Gastrocnemius medialis (tissue), 4 donors: ENCODE measurements around the gene GYG1. TPM values are rescaled to one million over a fixed set of nuclear protein-coding genes. Genes with fewer than 3 reads are reported as not detected.

Experiments
- ATAC-seq, 2 donors: fragments of 150-250 bp; one replicate each; pipeline ENCODE4 v1.9.1; 2016
- DNase-seq, 2 donors: peaks; one replicate each; pipeline ENCODE4 v3.0.0-alpha.2; 2019
- H3K27ac ChIP-seq, 4 donors: fragments of 200-600 bp; sonication (generic); 1 replicate in 1 of 4; 2 replicates in 3 of 4; pipeline ENCODE4 v1.5.1; 2016 to 2018; ENCODE audit warnings: mild to moderate bottlenecking in 2 of 4, moderate library complexity in 1 of 4
- H3K27me3 ChIP-seq, 3 donors: fragments of 200-600 bp; sonication (generic) in 2 of 3; 1 replicate in 1 of 3; 2 replicates in 2 of 3; pipeline versions ENCODE4 v1.5.1 to v1.6.0; 2016 to 2019; ENCODE audit warnings: mild to moderate bottlenecking in 1 of 3, moderate library complexity in 1 of 3
- H3K36me3 ChIP-seq, 2 donors: fragments of 200-600 bp; sonication (generic) in 1 of 2; one replicate each; pipeline ENCODE4 v1.5.1; 2017 to 2018
- H3K4me1 ChIP-seq, 2 donors: fragments of 200-600 bp; sonication (generic) in 1 of 2; one replicate each; pipeline ENCODE4 v1.5.1; 2016 to 2017; ENCODE audit warnings: mild to moderate bottlenecking in 2 of 2
- H3K4me3 ChIP-seq, 4 donors: fragments of 200-600 bp; sonication (generic) in 3 of 4; 1 replicate in 1 of 4; 2 replicates in 3 of 4; pipeline ENCODE4 v1.5.1; 2016 to 2019; ENCODE audit warnings: mild to moderate bottlenecking in 2 of 4
- H3K9me3 ChIP-seq, 3 donors: fragments of 200-600 bp; sonication (generic) in 2 of 3; 1 replicate in 1 of 3; 2 replicates in 2 of 3; pipeline ENCODE4 v1.5.1; 2016 to 2019
- CTCF ChIP-seq, 5 experiments: fragments of 450-650 bp in 3 of 5; fragments of 200-600 bp in 2 of 5; sonication (generic) in 2 of 5; IDR thresholded peaks in 4 of 5; conservative IDR thresholded peaks in 1 of 5; 1 replicate in 4 of 5; 2 replicates in 1 of 5; pipeline ENCODE4 v1.5.1; 2016 to 2019; ENCODE audit warnings: antibody characterized with exemption in 5 of 5, mild to moderate bottlenecking in 3 of 5, moderate library complexity in 3 of 5
- POLR2A ChIP-seq, 2 donors: fragments of 450-650 bp; IDR thresholded peaks; one replicate each; pipeline ENCODE4 v1.6.1; 2017; ENCODE audit warnings: antibody characterized with exemption in 2 of 2, mild to moderate bottlenecking in 2 of 2, moderate library complexity in 2 of 2
- in situ Hi-C, 4 donors: fragments of 200-750 bp; cut with MboI; loops; one replicate each; pipeline versions ENCODE4 v1.15.0 to v1.8.0; 2017; ENCODE audit warnings: low sequenced_read_pairs in 4 of 4
- intact Hi-C: fragments of 100-400 bp; cut with DNase I; formaldehyde crosslinking; loops from one replicate; pipeline ENCODE4 v1.15.1; 2023; ENCODE audit warnings: low total_unique reads
- total RNA-seq, 4 donors: library from RNA; depleted of rRNA; stranded (reverse); fragments of >200 nt; gene quantifications; one replicate each; pipeline versions ENCODE4 v1.1.0 to v1.2.3, GENCODE V29; 2016

Gene GYG1
- total RNA-seq, 4 donors from 2014 or later, result 298 to 526 (median 331) TPM

GRCh38 chr3:149016669-149017541, 25.6 kb downstream of the GYG1 start:
- Histone ChIP-seq H3K36me3 (peaks cover 0 to 33% of the 10 kb centered on the region in 2 donors), H3K27me3 (no peaks in the 10 kb centered on the region), H3K4me1 (peaks cover 85 to 88% of the 10 kb centered on the region in 2 donors), H3K27ac (peak overlapping the region; percentile 98 to 100 (median 100)), H3K9me3 (no peaks in the 10 kb centered on the region), H3K4me3 (peak overlapping the region in 1 of 4 donors; percentile 5)
- peak in 1 of 2 donors; percentile 45 for DNase-seq
- TF ChIP-seq POLR2A (IDR thresholded peaks at IDR 0.05) (peak in 1 of 2 donors; percentile 67), CTCF (IDR thresholded peaks at IDR 0.05 in 4 of 5, conservative IDR thresholded peaks at IDR 0.05 in 1 of 5) (no peak)
- in situ Hi-C loops (loop anchor here in 1 of 4 donors (25.0 kb wide), 1 partner anchor 1045 kb away; no protein-coding TSS in a partner anchor), intact Hi-C loops (loop anchor here (1.0 to 10.0 kb wide), 6 partner anchors 42 to 1388 kb away; partner anchors contain the start of genes PFN2 and TSC22D2)
- peak; percentile 73 to 76 for ATAC-seq

- Histone ChIP-seq H3K36me3 (peaks cover 0 to 36% of the 10 kb centered on the region in 2 donors), H3K4me3 (no peak overlapping the region), H3K4me1 (peaks cover 88 to 96% of the 10 kb centered on the region in 2 donors), H3K9me3 (no peaks in the 10 kb centered on the region), H3K27ac (peak overlapping the region; percentile 98 to 100 (median 100)), H3K27me3 (no peaks in the 10 kb centered on the region)
- ATAC-seq (peak; percentile 12 to 23), DNase-seq (no peak)
- intact Hi-C loops (loop anchor here (2.0 to 10.0 kb wide), 6 partner anchors 61 to 1387 kb away; partner anchors contain the start of genes PFN2 and TSC22D2), in situ Hi-C loops (loop anchor here in 1 of 4 donors (25.0 kb wide), 1 partner anchor 1044 kb away; no protein-coding TSS in a partner anchor)
- TF ChIP-seq CTCF (IDR thresholded peaks at IDR 0.05 in 4 of 5, conservative IDR thresholded peaks at IDR 0.05 in 1 of 5), result no peak
- TF ChIP-seq POLR2A (IDR thresholded peaks at IDR 0.05), result no peak
Measured at GRCh38 chr3:149018247-149018646, 26.9 kb downstream of the GYG1 start.

- H3K9me3 ChIP-seq, result no peaks in the 10 kb centered on the region
- H3K27ac ChIP-seq, result peak overlapping the region; percentile 98 to 100 (median 100)
- H3K4me1 ChIP-seq, result peaks cover 76 to 83% of the 10 kb centered on the region in 2 donors
- in situ Hi-C loops (loop anchor here in 1 of 4 donors (25.0 kb wide), 1 partner anchor 1043 kb away; no protein-coding TSS in a partner anchor), intact Hi-C loops (loop anchor here (1.0 to 10.0 kb wide), 7 partner anchors 28 to 1385 kb away; partner anchors contain the start of genes GYG1, PFN2 and TSC22D2)
- DNase-seq (no peak), ATAC-seq (peak; percentile 20 to 21)
- peak overlapping the region in 1 of 4 donors; percentile 2 for H3K4me3 ChIP-seq
- TF ChIP-seq CTCF (IDR thresholded peaks at IDR 0.05 in 4 of 5, conservative IDR thresholded peaks at IDR 0.05 in 1 of 5) (no peak), POLR2A (IDR thresholded peaks at IDR 0.05) (peak in 1 of 2 donors; percentile 18)
- H3K27me3 ChIP-seq, result no peaks in the 10 kb centered on the region
- H3K36me3 ChIP-seq, result peaks cover 0 to 39% of the 10 kb centered on the region in 2 donors
Measured at GRCh38 chr3:149019580-149019979, 28.2 kb downstream of the GYG1 start.

GRCh38 chr3:149020196-149020838, 29.0 kb downstream of the GYG1 start:
- no peak for TF ChIP-seq CTCF (IDR thresholded peaks at IDR 0.05 in 4 of 5, conservative IDR thresholded peaks at IDR 0.05 in 1 of 5)
- TF ChIP-seq POLR2A (IDR thresholded peaks at IDR 0.05), result no peak
- intact Hi-C loops, result no loop called here
- DNase-seq (peak in 1 of 2 donors; percentile 69), ATAC-seq (peak in 1 of 2 donors; percentile 18)
- peaks cover 69 to 76% of the 10 kb centered on the region in 2 donors for H3K4me1 ChIP-seq
- no peaks in the 10 kb centered on the region for H3K27me3 ChIP-seq
- in situ Hi-C loops, result loop anchor here in 2 of 4 donors (10.0 to 25.0 kb wide), 3 partner anchors 46 to 1042 kb away; no protein-coding TSS in a partner anchor
- no peaks in the 10 kb centered on the region for H3K9me3 ChIP-seq
- peak overlapping the region; percentile 98 to 100 (median 100) for H3K27ac ChIP-seq
- H3K36me3 ChIP-seq, result peaks cover 0 to 46% of the 10 kb centered on the region in 2 donors
- no peak overlapping the region for H3K4me3 ChIP-seq
